Astrocyte (in vitro differentiated cells and primary cell): Measurements from ENCODE around the gene NUDT16L1. TPM values are rescaled to one million over a fixed set of nuclear protein-coding genes. Genes with fewer than 3 reads are reported as not detected.

Source experiments
- DNase-seq: peaks from one replicate; pipeline ENCODE4 v3.0.0-alpha.2; 2010; ENCODE audit warnings: low read depth
- FAIRE-seq: peaks from 2 replicates; lab custom pipeline; 2011; peaks lifted over from hg19 to GRCh38; lab: Jason Lieb, UNC
- H2AFZ ChIP-seq: 2 replicates; pipeline ENCODE4 v1.6.0; 2012; ENCODE audit warnings: low read depth, low read length, inconsistent platforms
- H3K27ac ChIP-seq: 2 replicates; pipeline ENCODE4 v1.5.1; 2011; ENCODE audit warnings: low read depth, low read length, inconsistent platforms
- H3K27me3 ChIP-seq: 2 replicates; pipeline ENCODE4 v1.6.0; 2011; ENCODE audit warnings: low read length, inconsistent platforms; ENCODE audit not compliant: insufficient read depth
- H3K36me3 ChIP-seq: 2 replicates; pipeline ENCODE4 v1.5.1; 2011; ENCODE audit warnings: low read length, inconsistent platforms; ENCODE audit not compliant: insufficient read depth
- H3K4me1 ChIP-seq: 2 replicates; pipeline ENCODE4 v1.5.1; 2011; ENCODE audit warnings: low read length, inconsistent platforms; ENCODE audit not compliant: insufficient read depth
- H3K4me2 ChIP-seq: 2 replicates; pipeline ENCODE4 v1.6.0; 2012; ENCODE audit warnings: low read length, inconsistent platforms
- H3K4me3 ChIP-seq: 2 replicates; pipeline ENCODE4 v1.5.1; 2011; ENCODE audit warnings: low read depth, mild to moderate bottlenecking, low read length, inconsistent platforms; ENCODE audit not compliant: insufficient read depth
- H3K79me2 ChIP-seq: 2 replicates; pipeline ENCODE4 v1.6.0; 2012; ENCODE audit warnings: mild to moderate bottlenecking, low read length, inconsistent platforms; ENCODE audit not compliant: insufficient read depth
- H3K9ac ChIP-seq: 2 replicates; pipeline ENCODE4 v1.6.0; 2012; ENCODE audit warnings: mild to moderate bottlenecking, low read length, inconsistent platforms
- H3K9me3 ChIP-seq: 2 replicates; pipeline ENCODE4 v1.5.1; 2012; ENCODE audit warnings: low read depth, mild to moderate bottlenecking, low read length, inconsistent platforms; ENCODE audit not compliant: insufficient read depth
- H4K20me1 ChIP-seq: 2 replicates; pipeline ENCODE4 v1.6.0; 2012; ENCODE audit warnings: low read length, inconsistent platforms; ENCODE audit not compliant: insufficient read depth
- H3K27ac Mint-ChIP-seq: one replicate; pipeline ENCODE4 v1.8.0; 2021; ENCODE audit warnings: mild to moderate bottlenecking, mixed read lengths; ENCODE audit not compliant: unreplicated experiment
- H3K27me3 Mint-ChIP-seq: one replicate; pipeline ENCODE4 v1.8.0; 2021; ENCODE audit warnings: low read depth, mixed read lengths; ENCODE audit not compliant: unreplicated experiment
- H3K36me3 Mint-ChIP-seq: one replicate; pipeline ENCODE4 v1.8.0; 2021; ENCODE audit warnings: low read depth, mixed read lengths; ENCODE audit not compliant: unreplicated experiment
- H3K4me1 Mint-ChIP-seq: one replicate; pipeline ENCODE4 v1.8.0; 2021; ENCODE audit warnings: low read depth, mixed read lengths; ENCODE audit not compliant: unreplicated experiment
- H3K4me3 Mint-ChIP-seq: one replicate; pipeline ENCODE4 v1.8.0; 2021; ENCODE audit warnings: mild to moderate bottlenecking, moderate library complexity, mixed read lengths; ENCODE audit not compliant: unreplicated experiment
- H3K9me3 Mint-ChIP-seq: one replicate; pipeline ENCODE4 v1.8.0; 2021; ENCODE audit warnings: mild to moderate bottlenecking, mixed read lengths; ENCODE audit not compliant: unreplicated experiment
- EZH2 ChIP-seq: IDR thresholded peaks from 2 replicates; pipeline ENCODE4 v1.6.1; 2012; ENCODE audit warnings: mild to moderate bottlenecking, low read length, inconsistent platforms; ENCODE audit not compliant: insufficient read depth
- total RNA-seq: library from RNA; stranded (reverse); gene quantifications from 2 replicates; pipeline ENCODE4 v1.2.1, GENCODE V29; 2021
- TF ChIP-seq, protein P1 (sequence below): IDR thresholded peaks from 2 replicates; pipeline ENCODE4 v1.5.1; 2011; ENCODE audit warnings: low read depth, mild to moderate bottlenecking, inconsistent platforms, low read length, moderate library complexity; ENCODE audit not compliant: insufficient read depth

The NUDT16L1 gene
- total RNA-seq, 1 donor from 2014 or later, result 42.2 TPM

DNA sequence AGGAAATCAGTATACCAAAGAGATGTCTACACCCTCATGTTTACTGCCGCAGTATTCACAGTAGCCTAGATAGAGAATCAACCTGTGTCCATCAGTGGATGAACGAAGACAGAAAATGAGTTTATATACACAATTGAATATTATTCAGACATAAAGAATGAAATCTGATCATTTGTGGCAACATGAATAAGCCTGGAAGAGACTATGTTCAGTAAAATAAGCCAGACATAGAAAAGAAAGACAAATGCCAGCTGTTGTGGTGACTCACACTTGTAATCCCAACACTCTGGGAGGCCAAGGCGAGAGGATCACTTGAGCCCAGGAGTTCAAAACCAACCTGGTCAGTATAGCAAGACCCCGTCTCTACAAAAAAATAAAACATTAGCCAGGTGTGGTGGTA lies 16.1 kb downstream of the NUDT16L1 start:
- TF ChIP-seq, protein P1, sequence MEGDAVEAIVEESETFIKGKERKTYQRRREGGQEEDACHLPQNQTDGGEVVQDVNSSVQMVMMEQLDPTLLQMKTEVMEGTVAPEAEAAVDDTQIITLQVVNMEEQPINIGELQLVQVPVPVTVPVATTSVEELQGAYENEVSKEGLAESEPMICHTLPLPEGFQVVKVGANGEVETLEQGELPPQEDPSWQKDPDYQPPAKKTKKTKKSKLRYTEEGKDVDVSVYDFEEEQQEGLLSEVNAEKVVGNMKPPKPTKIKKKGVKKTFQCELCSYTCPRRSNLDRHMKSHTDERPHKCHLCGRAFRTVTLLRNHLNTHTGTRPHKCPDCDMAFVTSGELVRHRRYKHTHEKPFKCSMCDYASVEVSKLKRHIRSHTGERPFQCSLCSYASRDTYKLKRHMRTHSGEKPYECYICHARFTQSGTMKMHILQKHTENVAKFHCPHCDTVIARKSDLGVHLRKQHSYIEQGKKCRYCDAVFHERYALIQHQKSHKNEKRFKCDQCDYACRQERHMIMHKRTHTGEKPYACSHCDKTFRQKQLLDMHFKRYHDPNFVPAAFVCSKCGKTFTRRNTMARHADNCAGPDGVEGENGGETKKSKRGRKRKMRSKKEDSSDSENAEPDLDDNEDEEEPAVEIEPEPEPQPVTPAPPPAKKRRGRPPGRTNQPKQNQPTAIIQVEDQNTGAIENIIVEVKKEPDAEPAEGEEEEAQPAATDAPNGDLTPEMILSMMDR, result no peak
- no peak for TF ChIP-seq EZH2
- no peaks in the 10 kb centered on the region for H3K4me1 ChIP-seq
- H3K9ac ChIP-seq, result no peak overlapping the region
- peaks cover 6% of the 10 kb centered on the region for H3K36me3 ChIP-seq
- peaks cover 11% of the 10 kb centered on the region for H4K20me1 ChIP-seq
- no peak overlapping the region for H3K4me3 ChIP-seq
- peaks cover 2% of the 10 kb centered on the region for H3K4me1 Mint-ChIP-seq
- H3K27me3 Mint-ChIP-seq, result no peaks in the 10 kb centered on the region
- H3K27me3 ChIP-seq, result no peaks in the 10 kb centered on the region
- peak; percentile 26 for DNase-seq
- no peak overlapping the region for H2AFZ ChIP-seq
- no peak overlapping the region for H3K4me3 Mint-ChIP-seq
- H3K9me3 Mint-ChIP-seq, result no peaks in the 10 kb centered on the region
- no peak overlapping the region for H3K27ac Mint-ChIP-seq
- H3K36me3 Mint-ChIP-seq, result peaks cover 29% of the 10 kb centered on the region
- no peaks in the 10 kb centered on the region for H3K9me3 ChIP-seq
- no peak for FAIRE-seq
- H3K27ac ChIP-seq, result no peak overlapping the region
- H3K4me2 ChIP-seq, result no peak overlapping the region
- H3K79me2 ChIP-seq, result no peaks in the 10 kb centered on the region

DNA sequence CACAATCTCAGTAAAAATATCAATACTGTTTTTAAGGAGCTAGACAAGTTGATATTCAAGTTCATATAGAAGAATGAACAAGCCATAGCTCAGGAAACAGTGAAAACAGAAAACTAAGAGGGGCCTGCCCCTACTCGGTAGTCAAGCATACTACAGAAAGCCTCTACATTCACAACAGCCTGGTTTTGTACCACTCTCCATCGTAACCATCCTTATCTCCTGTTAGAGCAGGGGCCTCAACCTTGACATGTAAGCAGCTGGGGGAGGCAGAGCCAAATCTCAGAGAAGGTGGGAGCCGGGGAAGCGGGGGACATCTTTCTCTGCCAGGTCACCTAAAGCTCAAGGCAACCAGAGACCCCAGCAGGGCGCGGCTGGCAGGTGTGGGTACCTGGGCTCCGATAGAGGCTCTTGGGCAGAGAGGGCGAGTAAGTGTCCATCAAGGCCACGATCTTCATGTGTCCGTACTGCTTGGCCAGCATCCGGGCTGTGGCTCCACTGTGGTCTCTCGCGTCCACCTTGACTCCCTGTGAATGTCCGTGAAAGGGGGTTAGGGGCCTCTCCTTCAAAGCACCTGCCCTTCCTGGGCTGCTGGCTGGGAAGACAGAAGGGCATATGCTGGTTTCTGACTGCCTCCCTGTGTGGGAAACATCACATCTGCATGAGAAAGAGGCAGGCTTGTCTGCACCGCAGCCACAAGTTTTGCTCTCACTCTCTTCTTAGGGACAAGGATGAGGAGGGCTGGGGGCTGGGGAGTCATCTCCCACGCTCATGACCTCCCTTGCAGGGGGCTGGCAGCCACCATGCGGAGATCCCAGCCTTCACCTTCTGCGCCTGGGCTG lies 20.5 kb downstream of the NUDT16L1 start:
- H3K4me1 Mint-ChIP-seq, result no peaks in the 10 kb centered on the region
- peaks cover 13% of the 10 kb centered on the region for H4K20me1 ChIP-seq
- H3K36me3 ChIP-seq, result peaks cover 4% of the 10 kb centered on the region
- H3K36me3 Mint-ChIP-seq, result peaks cover 15% of the 10 kb centered on the region
- H3K27ac ChIP-seq, result no peak overlapping the region
- no peak for FAIRE-seq
- TF ChIP-seq, protein P1, result no peak
- no peak for TF ChIP-seq EZH2
- H3K4me3 Mint-ChIP-seq, result no peak overlapping the region
- H3K27me3 Mint-ChIP-seq, result no peaks in the 10 kb centered on the region
- no peaks in the 10 kb centered on the region for H3K9me3 ChIP-seq
- no peak for DNase-seq
- no peak overlapping the region for H3K4me3 ChIP-seq
- H3K9me3 Mint-ChIP-seq, result no peaks in the 10 kb centered on the region
- no peak overlapping the region for H3K27ac Mint-ChIP-seq
- no peaks in the 10 kb centered on the region for H3K4me1 ChIP-seq
- H3K9ac ChIP-seq, result no peak overlapping the region
- H3K4me2 ChIP-seq, result no peak overlapping the region
- H3K79me2 ChIP-seq, result no peaks in the 10 kb centered on the region
- H2AFZ ChIP-seq, result no peak overlapping the region
- H3K27me3 ChIP-seq, result no peaks in the 10 kb centered on the region

DNA sequence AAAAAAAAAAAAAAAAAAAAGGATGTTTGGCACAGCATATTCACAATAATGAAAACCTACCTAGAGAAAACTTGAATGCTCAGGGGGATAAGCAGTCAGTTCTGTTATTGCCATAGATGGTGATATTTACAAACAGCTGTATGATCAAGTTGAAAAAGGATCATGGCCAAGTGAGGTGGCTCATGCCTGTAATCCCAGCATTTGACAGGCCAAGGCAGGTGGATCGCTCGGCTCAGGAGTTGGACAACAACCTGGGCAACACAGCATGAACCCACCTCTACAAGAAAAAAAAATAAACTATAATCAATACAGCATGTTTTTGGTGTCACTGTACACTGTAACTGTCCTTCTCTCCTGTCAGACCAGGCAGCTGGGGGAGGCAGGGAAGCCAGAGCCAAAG lies 21.6 kb downstream of the NUDT16L1 start:
- H3K4me1 ChIP-seq, result no peaks in the 10 kb centered on the region
- H3K27me3 ChIP-seq, result no peaks in the 10 kb centered on the region
- no peak overlapping the region for H3K4me3 ChIP-seq
- peaks cover 7% of the 10 kb centered on the region for H4K20me1 ChIP-seq
- Mint-ChIP-seq H3K9me3 (no peaks in the 10 kb centered on the region), H3K27ac (no peak overlapping the region), H3K4me3 (no peak overlapping the region), H3K27me3 (no peaks in the 10 kb centered on the region), H3K36me3 (peaks cover 10% of the 10 kb centered on the region), H3K4me1 (no peaks in the 10 kb centered on the region)
- no peak overlapping the region for H2AFZ ChIP-seq
- peaks cover 3% of the 10 kb centered on the region for H3K79me2 ChIP-seq
- no peak for FAIRE-seq
- no peak for TF ChIP-seq EZH2
- TF ChIP-seq, protein P1, result no peak
- no peak overlapping the region for H3K4me2 ChIP-seq
- H3K9me3 ChIP-seq, result no peaks in the 10 kb centered on the region
- H3K36me3 ChIP-seq, result peaks cover 9% of the 10 kb centered on the region
- no peak overlapping the region for H3K27ac ChIP-seq
- no peak overlapping the region for H3K9ac ChIP-seq
- no peak for DNase-seq
